H9 (cell line): Measurements from ENCODE around the gene ARHGAP26. TPM values are rescaled to one million over a fixed set of nuclear protein-coding genes. Genes with fewer than 3 reads are reported as not detected.

Source experiments
- DNase-seq: peaks from one replicate; pipeline ENCODE4 v3.0.0-alpha.2; 2017
- H2AFZ ChIP-seq: one replicate; pipeline ENCODE4 v1.6.1; 2013; ENCODE audit warnings: mild to moderate bottlenecking, low read length, control low read depth, moderate library complexity
- H2AK5ac ChIP-seq: 2 replicates; pipeline ENCODE4 v1.6.1; 2013; ENCODE audit warnings: low read length, control low read depth, mixed read lengths; ENCODE audit not compliant: insufficient read length
- H2BK120ac ChIP-seq: one replicate; pipeline ENCODE4 v1.6.1; 2013; ENCODE audit warnings: low read depth, mild to moderate bottlenecking, low read length, control low read depth, inconsistent platforms; ENCODE audit not compliant: poor library complexity, severe bottlenecking
- H2BK12ac ChIP-seq: 2 replicates; pipeline ENCODE4 v1.6.1; 2013; ENCODE audit warnings: low read length, control low read depth, mixed read lengths, low read depth; ENCODE audit not compliant: insufficient read length
- H2BK15ac ChIP-seq: 2 replicates; pipeline ENCODE4 v1.6.1; 2013; ENCODE audit warnings: low read depth, low read length, control low read depth
- H2BK20ac ChIP-seq: one replicate; pipeline ENCODE4 v1.6.1; 2013; ENCODE audit warnings: low read depth, mild to moderate bottlenecking, low read length, control low read depth, inconsistent platforms; ENCODE audit not compliant: poor library complexity, severe bottlenecking
- H2BK5ac ChIP-seq: 2 replicates; pipeline ENCODE4 v1.6.1; 2013; ENCODE audit warnings: low read length, control low read depth, mixed read lengths; ENCODE audit not compliant: insufficient read length
- H3K14ac ChIP-seq: 2 replicates; pipeline ENCODE4 v1.6.1; 2013; ENCODE audit warnings: low read length, control low read depth; ENCODE audit not compliant: insufficient read depth
- H3K18ac ChIP-seq: 2 replicates; pipeline ENCODE4 v1.6.1; 2013; ENCODE audit warnings: low read depth, mild to moderate bottlenecking, mixed read lengths, low read length, control low read depth; ENCODE audit not compliant: insufficient read length
- H3K23ac ChIP-seq: 2 replicates; pipeline ENCODE4 v1.6.1; 2013; ENCODE audit warnings: low read length, control low read depth, mixed read lengths, low read depth; ENCODE audit not compliant: insufficient read length
- H3K23me2 ChIP-seq: 2 replicates; pipeline ENCODE4 v1.6.1; 2013; ENCODE audit warnings: low read depth, mild to moderate bottlenecking, mixed read lengths, low read length, control low read depth; ENCODE audit not compliant: insufficient read length, poor library complexity, severe bottlenecking
- H3K27ac ChIP-seq: 2 replicates; pipeline ENCODE4 v1.5.1; 2013; ENCODE audit warnings: low read length, control low read depth, mixed read lengths, low read depth; ENCODE audit not compliant: insufficient read length
- H3K27me3 ChIP-seq: 2 replicates; pipeline ENCODE4 v1.6.1; 2013; ENCODE audit warnings: low read length, control low read depth, inconsistent platforms; ENCODE audit not compliant: insufficient read depth
- H3K4ac ChIP-seq: 2 replicates; pipeline ENCODE4 v1.6.1; 2013; ENCODE audit warnings: low read depth, mild to moderate bottlenecking, control low read depth, inconsistent platforms, low read length, moderate library complexity
- H3K4me1 ChIP-seq: 2 replicates; pipeline ENCODE4 v1.6.1; 2013; ENCODE audit warnings: low read length, control low read depth, inconsistent platforms; ENCODE audit not compliant: insufficient read depth
- H3K4me2 ChIP-seq: 2 replicates; pipeline ENCODE4 v1.6.1; 2013; ENCODE audit warnings: low read length, control low read depth, mixed read lengths; ENCODE audit not compliant: insufficient read length, insufficient read depth
- H3K56ac ChIP-seq: 2 replicates; pipeline ENCODE4 v1.6.1; 2013; ENCODE audit warnings: low read depth, mild to moderate bottlenecking, mixed read lengths, low read length, control low read depth; ENCODE audit not compliant: insufficient read length
- H3K79me1 ChIP-seq: 2 replicates; pipeline ENCODE4 v1.6.1; 2013; ENCODE audit warnings: low read depth, mild to moderate bottlenecking, moderate library complexity, low read length, control low read depth, inconsistent platforms; ENCODE audit not compliant: insufficient read depth, poor library complexity, severe bottlenecking
- H3K79me2 ChIP-seq: 2 replicates; pipeline ENCODE4 v1.6.1; 2013; ENCODE audit warnings: low read length, control low read depth, inconsistent platforms; ENCODE audit not compliant: insufficient read depth
- H3K9ac ChIP-seq: 2 replicates; pipeline ENCODE4 v1.6.1; 2013; ENCODE audit warnings: low read length, control low read depth, mixed read lengths; ENCODE audit not compliant: insufficient read length; ENCODE audit errors: extremely low read depth
- H3K9me3 ChIP-seq: one replicate; pipeline ENCODE4 v1.6.1; 2013; ENCODE audit warnings: low read depth, low read length, inconsistent platforms; ENCODE audit not compliant: control insufficient read depth
- H3T11ph ChIP-seq: one replicate; pipeline ENCODE4 v1.6.1; 2013; ENCODE audit warnings: mild to moderate bottlenecking, low read length, control low read depth, inconsistent platforms
- H4K20me1 ChIP-seq: one replicate; pipeline ENCODE4 v1.6.1; 2013; ENCODE audit not compliant: control insufficient read depth, insufficient read length, insufficient read depth
- H4K5ac ChIP-seq: 2 replicates; pipeline ENCODE4 v1.6.1; 2013; ENCODE audit warnings: low read depth, mild to moderate bottlenecking, mixed read lengths, low read length, control low read depth; ENCODE audit not compliant: insufficient read length
- H4K8ac ChIP-seq: replicated peaks from 2 replicates; pipeline ENCODE4 v1.6.1; 2013; ENCODE audit warnings: low read length, control low read depth, mixed read lengths, low read depth; ENCODE audit not compliant: insufficient read length
- H4K91ac ChIP-seq: 2 replicates; pipeline ENCODE4 v1.6.1; 2013; ENCODE audit warnings: low read depth, mild to moderate bottlenecking, moderate library complexity, mixed read lengths, low read length, control low read depth; ENCODE audit not compliant: insufficient read length
- H3K27ac Mint-ChIP-seq, 3 experiments: 2 replicates in 2 of 3; 3 replicates in 1 of 3; pipeline ENCODE4 v1.8.0; 2020 to 2021; ENCODE audit warnings: mixed read lengths in 3 of 3, mild to moderate bottlenecking in 1 of 3, moderate library complexity in 1 of 3
- H3K27me3 Mint-ChIP-seq: 2 replicates; pipeline ENCODE4 v1.8.0; 2021; ENCODE audit warnings: low read depth, mild to moderate bottlenecking, moderate library complexity, mixed read lengths
- H3K36me3 Mint-ChIP-seq, 3 experiments: 2 replicates in 2 of 3; 3 replicates in 1 of 3; pipeline ENCODE4 v1.8.0; 2020 to 2021; ENCODE audit warnings: low read depth in 3 of 3, mixed read lengths in 3 of 3; ENCODE audit not compliant: insufficient read depth in 1 of 3
- H3K4me1 Mint-ChIP-seq, 2 experiments: 2 replicates each; pipeline ENCODE4 v1.8.0; 2020; ENCODE audit warnings: mixed read lengths in 2 of 2
- H3K4me3 Mint-ChIP-seq, 2 experiments: 2 replicates in 1 of 2; 3 replicates in 1 of 2; pipeline ENCODE4 v1.8.0; 2020 to 2021; ENCODE audit warnings: mild to moderate bottlenecking in 2 of 2, mixed read lengths in 2 of 2, moderate library complexity in 1 of 2
- H3K9me3 Mint-ChIP-seq, 2 experiments: 2 replicates in 1 of 2; 3 replicates in 1 of 2; pipeline ENCODE4 v1.8.0; 2020; ENCODE audit warnings: mild to moderate bottlenecking in 2 of 2, mixed read lengths in 2 of 2, moderate library complexity in 1 of 2
- WGBS: extraction: QIAGEN DNeasy Blood & Tissue Kit; methylation state at CpG from one replicate; pipeline ENCODE4 v1.1.7; 2013; ENCODE audit warnings: missing lambda C conversion rate, low lambda C conversion rate, mixed read lengths; ENCODE audit not compliant: insufficient read length; ENCODE audit errors: extremely low coverage; 5-methylcytosine and 5-hydroxymethylcytosine counted together
- total RNA-seq: library from RNA; stranded (reverse); gene quantifications from 2 replicates; pipeline ENCODE4 v1.2.1, GENCODE V29; 2021
- TF ChIP-seq, protein P1 (sequence below): fragments of 200-600 bp; sonication (generic); conservative IDR thresholded peaks from 3 replicates; pipeline ENCODE4 v1.8.0; 2021; ENCODE audit warnings: antibody characterized with exemption, mild to moderate bottlenecking

Gene ARHGAP26
- total RNA-seq, 1 experiment from 2014 or later, result 13.8 TPM

DNA sequence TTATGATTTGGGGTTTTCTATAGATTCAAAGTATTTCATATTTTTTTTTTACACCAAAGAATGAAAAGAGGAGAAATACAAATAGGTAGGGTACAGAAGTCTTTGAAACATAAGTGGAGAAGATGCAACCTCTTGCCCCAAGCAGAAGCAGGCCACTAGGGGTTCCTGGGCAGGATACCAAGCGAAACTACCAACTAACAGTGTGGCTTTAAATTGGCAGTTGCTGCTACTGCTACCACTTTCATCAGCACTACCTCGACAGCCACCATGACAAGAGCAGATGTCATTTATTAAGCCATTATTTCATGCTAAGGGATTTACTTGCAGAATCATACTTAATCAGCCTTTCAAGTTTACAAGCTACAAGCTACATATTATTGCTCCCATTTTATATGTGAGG lies 345.2 kb downstream of the ARHGAP26 start:
- peaks cover 28 to 39% of the 10 kb centered on the region in 2 experiments for H3K4me1 Mint-ChIP-seq
- peaks cover 10% of the 10 kb centered on the region for H3K4me1 ChIP-seq
- no CpG with 5 or more reads among the region's 2 CpGs for WGBS

More for the DNA sequence above, 345.2 kb downstream of the ARHGAP26 start:
- no peak overlapping the region for H3K23ac ChIP-seq
- no peak overlapping the region for H3K4me3 Mint-ChIP-seq
- H3T11ph ChIP-seq, result no peak overlapping the region
- DNase-seq, result no peak
- H4K91ac ChIP-seq, result no peak overlapping the region
- H2BK12ac ChIP-seq, result no peak overlapping the region
- H3K56ac ChIP-seq, result no peak overlapping the region
- no peak overlapping the region for H2BK120ac ChIP-seq
- no peak overlapping the region for H4K8ac ChIP-seq
- H4K20me1 ChIP-seq, result no peaks in the 10 kb centered on the region
- H3K14ac ChIP-seq, result no peak overlapping the region
- no peak overlapping the region for H4K5ac ChIP-seq
- no peaks in the 10 kb centered on the region for H3K27me3 ChIP-seq
- H3K27ac ChIP-seq, result no peak overlapping the region
- H2BK15ac ChIP-seq, result no peak overlapping the region
- H3K9ac ChIP-seq, result no peak overlapping the region
- H3K79me1 ChIP-seq, result no peaks in the 10 kb centered on the region
- H3K27ac Mint-ChIP-seq, result no peak overlapping the region
- H2AK5ac ChIP-seq, result no peak overlapping the region
- no peak overlapping the region for H3K18ac ChIP-seq
- peaks cover 0 to 2% (median 0%) of the 10 kb centered on the region in 3 experiments; a peak in 1 of 7 replicates for H3K36me3 Mint-ChIP-seq
- no peaks in the 10 kb centered on the region for H3K79me2 ChIP-seq
- no peak overlapping the region for H3K4me2 ChIP-seq
- H2AFZ ChIP-seq, result no peak overlapping the region
- H3K9me3 ChIP-seq, result no peaks in the 10 kb centered on the region
- no peaks in the 10 kb centered on the region for H3K23me2 ChIP-seq
- no peak overlapping the region for H2BK20ac ChIP-seq
- no peaks in the 10 kb centered on the region for H3K27me3 Mint-ChIP-seq
- H2BK5ac ChIP-seq, result no peak overlapping the region
- no peak overlapping the region for H3K4ac ChIP-seq
- TF ChIP-seq, protein P1, sequence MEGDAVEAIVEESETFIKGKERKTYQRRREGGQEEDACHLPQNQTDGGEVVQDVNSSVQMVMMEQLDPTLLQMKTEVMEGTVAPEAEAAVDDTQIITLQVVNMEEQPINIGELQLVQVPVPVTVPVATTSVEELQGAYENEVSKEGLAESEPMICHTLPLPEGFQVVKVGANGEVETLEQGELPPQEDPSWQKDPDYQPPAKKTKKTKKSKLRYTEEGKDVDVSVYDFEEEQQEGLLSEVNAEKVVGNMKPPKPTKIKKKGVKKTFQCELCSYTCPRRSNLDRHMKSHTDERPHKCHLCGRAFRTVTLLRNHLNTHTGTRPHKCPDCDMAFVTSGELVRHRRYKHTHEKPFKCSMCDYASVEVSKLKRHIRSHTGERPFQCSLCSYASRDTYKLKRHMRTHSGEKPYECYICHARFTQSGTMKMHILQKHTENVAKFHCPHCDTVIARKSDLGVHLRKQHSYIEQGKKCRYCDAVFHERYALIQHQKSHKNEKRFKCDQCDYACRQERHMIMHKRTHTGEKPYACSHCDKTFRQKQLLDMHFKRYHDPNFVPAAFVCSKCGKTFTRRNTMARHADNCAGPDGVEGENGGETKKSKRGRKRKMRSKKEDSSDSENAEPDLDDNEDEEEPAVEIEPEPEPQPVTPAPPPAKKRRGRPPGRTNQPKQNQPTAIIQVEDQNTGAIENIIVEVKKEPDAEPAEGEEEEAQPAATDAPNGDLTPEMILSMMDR, result no peak
- H3K9me3 Mint-ChIP-seq, result no peaks in the 10 kb centered on the region
